CD4-positive, alpha-beta T cell (primary cell): ENCODE data around the gene S100A6. TPM values are rescaled to one million over a fixed set of nuclear protein-coding genes. Genes with fewer than 3 reads are reported as not detected.

Source experiments
- ATAC-seq: fragments of 200-7000 bp; cut with Tn5 transposase; one replicate; pipeline ENCODE4 v1.10.0; 2022; ENCODE audit warnings: mild to moderate bottlenecking; ENCODE audit not compliant: poor library complexity
- CTCF ChIA-PET: fragments of 350-600 bp; sonication (Branson Sonifier 250); formaldehyde crosslinking; loops from one replicate; lab custom pipeline; 2021; ENCODE audit warnings: antibody characterized with exemption, inconsistent platforms; lab: Charles Lee
- POLR2A ChIA-PET: fragments of 350-600 bp; sonication (Branson Sonifier 250); formaldehyde crosslinking; loops from one replicate; lab custom pipeline; 2021; ENCODE audit warnings: antibody characterized with exemption, inconsistent platforms; lab: Charles Lee
- DNase-seq, 14 experiments: peaks; one replicate each; pipeline ENCODE4 v3.0.0-alpha.2; 2013 to 2020; ENCODE audit warnings: mixed read lengths in 2 of 14
- H3K27ac ChIP-seq, 2 donors: one replicate each; pipeline versions ENCODE4 v1.5.1 to v1.7.0; 2013; ENCODE audit warnings: low read length in 2 of 2, low read depth in 1 of 2, mild to moderate bottlenecking in 1 of 2
- H3K27me3 ChIP-seq, 2 experiments: 1 replicate in 1 of 2; 2 replicates in 1 of 2; pipeline versions ENCODE4 v1.6.1 to v1.7.0; 2013; ENCODE audit warnings: low read length in 2 of 2, control low read depth in 1 of 2, mild to moderate bottlenecking in 1 of 2, moderate library complexity in 1 of 2; ENCODE audit not compliant: insufficient read depth in 2 of 2, control insufficient read depth in 1 of 2
- H3K36me3 ChIP-seq: one replicate; pipeline ENCODE4 v1.6.1; 2013; ENCODE audit warnings: low read length, control low read depth; ENCODE audit not compliant: insufficient read depth
- H3K4me1 ChIP-seq: one replicate; pipeline ENCODE4 v1.6.1; 2013; ENCODE audit warnings: low read length, control low read depth; ENCODE audit not compliant: insufficient read depth
- H3K4me3 ChIP-seq: one replicate; pipeline ENCODE4 v1.5.1; 2013; ENCODE audit warnings: mild to moderate bottlenecking, low read length, moderate library complexity
- H3K9me3 ChIP-seq, 2 experiments: 1 replicate in 1 of 2; 2 replicates in 1 of 2; pipeline versions ENCODE4 v1.6.1 to v1.7.0; 2013; ENCODE audit warnings: low read length in 2 of 2, mild to moderate bottlenecking in 2 of 2, control low read depth in 1 of 2, moderate library complexity in 1 of 2; ENCODE audit not compliant: control insufficient read depth in 1 of 2, insufficient read depth in 1 of 2
- H3K27ac Mint-ChIP-seq: one replicate; pipeline ENCODE4 v1.8.0; 2020; ENCODE audit warnings: mixed read lengths
- H3K27me3 Mint-ChIP-seq: one replicate; pipeline ENCODE4 v1.8.0; 2021; ENCODE audit warnings: mixed read lengths
- H3K36me3 Mint-ChIP-seq: one replicate; pipeline ENCODE4 v1.8.0; 2021; ENCODE audit warnings: low read depth, mixed read lengths
- H3K4me1 Mint-ChIP-seq: one replicate; pipeline ENCODE4 v1.8.0; 2021; ENCODE audit warnings: low read depth, mixed read lengths
- H3K4me3 Mint-ChIP-seq: one replicate; pipeline ENCODE4 v1.8.0; 2020; ENCODE audit warnings: mild to moderate bottlenecking, mixed read lengths
- H3K9me3 Mint-ChIP-seq: one replicate; pipeline ENCODE4 v1.8.0; 2020; ENCODE audit warnings: mixed read lengths
- CTCF ChIP-seq: fragments of 200-600 bp; IDR thresholded peaks from one replicate; pipeline ENCODE4 v1.8.0; 2022; ENCODE audit warnings: antibody characterized with exemption, mild to moderate bottlenecking
- intact Hi-C, 2 experiments: fragments of 100-400 bp; cut with DNase I in 1 of 2; cut with micrococcal nuclease in 1 of 2; formaldehyde crosslinking; loops; one replicate each; pipeline versions ENCODE4 v1.15.1 to v1.9.0; 2023 to 2025; cut with DNase I, micrococcal nuclease
- total RNA-seq, 174 experiments: library from RNA in 2 of 174; stranded (reverse) in 2 of 174; gene quantifications; one replicate each; pipeline ENCODE4 v1.2.3 and lab custom pipeline; 2021 to 2026

Gene S100A6
- total RNA-seq, 2 experiments from 2014 or later = 172 to 175 TPM

GRCh38 chr1:153487707-153488106 is 48.1 kb downstream of the S100A6 start:
- intact Hi-C loops = no loop called here
- H3K27me3 ChIP-seq = peaks cover 9 to 19% of the 10 kb centered on the region in 2 experiments
- H3K27ac Mint-ChIP-seq = no peak overlapping the region
- no peak for TF ChIP-seq CTCF
- H3K27ac ChIP-seq = no peak overlapping the region
- H3K36me3 Mint-ChIP-seq = no peaks in the 10 kb centered on the region
- DNase-seq = no peak
- H3K4me3 Mint-ChIP-seq = no peak overlapping the region
- no peaks in the 10 kb centered on the region for H3K36me3 ChIP-seq
- H3K4me1 Mint-ChIP-seq = no peaks in the 10 kb centered on the region
- no peaks in the 10 kb centered on the region for H3K4me1 ChIP-seq
- CTCF ChIA-PET = no interaction called here
- POLR2A ChIA-PET = no interaction called here
- H3K27me3 Mint-ChIP-seq = peaks cover 47% of the 10 kb centered on the region
- H3K9me3 ChIP-seq = no peaks in the 10 kb centered on the region
- no peak overlapping the region for H3K4me3 ChIP-seq
- H3K9me3 Mint-ChIP-seq = no peaks in the 10 kb centered on the region
- ATAC-seq = no peak

- no peaks in the 10 kb centered on the region for H3K9me3 Mint-ChIP-seq
- H3K4me1 Mint-ChIP-seq = no peaks in the 10 kb centered on the region
- H3K27ac Mint-ChIP-seq = no peak overlapping the region
- intact Hi-C loops = no loop called here
- ChIA-PET CTCF (no interaction called here), POLR2A (no interaction called here)
- DNase-seq (no peak), ATAC-seq (no peak)
- Histone ChIP-seq H3K27ac (no peak overlapping the region), H3K36me3 (no peaks in the 10 kb centered on the region), H3K4me3 (no peak overlapping the region), H3K27me3 (peaks cover 10 to 26% of the 10 kb centered on the region in 2 experiments), H3K4me1 (no peaks in the 10 kb centered on the region), H3K9me3 (no peaks in the 10 kb centered on the region)
- no peak overlapping the region for H3K4me3 Mint-ChIP-seq
- H3K36me3 Mint-ChIP-seq = no peaks in the 10 kb centered on the region
- no peak for TF ChIP-seq CTCF
- peaks cover 58% of the 10 kb centered on the region for H3K27me3 Mint-ChIP-seq
These were observed 49.9 kb downstream of the S100A6 start for GRCh38 chr1:153485863-153486262.

Other genes starting within 250 kb of the S100A6 start
- gene PGLYRP3, start 223.0 kb downstream of the S100A6 start, total RNA-seq = not detected
- not detected for gene PGLYRP4, start 187.2 kb downstream of the S100A6 start, total RNA-seq
- 10 to 100 TPM; 35.3 to 43.6 TPM for gene S100A9, start 178.1 kb downstream of the S100A6 start, total RNA-seq
- gene S100A12, start 160.4 kb downstream of the S100A6 start, total RNA-seq = 1 to 10 TPM; 4.0 to 5.5 TPM
- gene S100A8, start 144.9 kb downstream of the S100A6 start, total RNA-seq = 10 to 100 TPM; 21.0 to 23.8 TPM
- not detected for gene S100A7A, start 119.5 kb downstream of the S100A6 start, total RNA-seq
- gene S100A7, start 75.3 kb downstream of the S100A6 start, total RNA-seq = not detected
- gene S100A5, start 4.9 kb upstream of the S100A6 start, total RNA-seq = 1 to 10 TPM in 1 of 2 experiments, under 1 TPM in 1; 0.80 to 1.3 TPM
- 100 to 1,000 TPM; 297 to 299 TPM for gene S100A4, start 9.8 kb upstream of the S100A6 start, total RNA-seq
- not detected for gene S100A3, start 13.3 kb upstream of the S100A6 start, total RNA-seq
- not detected for gene S100A2, start 29.9 kb upstream of the S100A6 start, total RNA-seq
- gene S100A16, start 77.1 kb upstream of the S100A6 start, total RNA-seq = not detected
- not detected for gene S100A14, start 80.3 kb upstream of the S100A6 start, total RNA-seq
- 1 to 10 TPM; 2.1 to 2.8 TPM for gene S100A13, start 91.5 kb upstream of the S100A6 start, total RNA-seq
- not detected for gene S100A1, start 92.4 kb upstream of the S100A6 start, total RNA-seq
- 100 to 1,000 TPM in 1 of 2 experiments, 10 to 100 TPM in 1; 97.1 to 102 TPM for gene CHTOP, start 98.1 kb upstream of the S100A6 start, total RNA-seq
- 1 to 10 TPM; 7.2 to 7.3 TPM for gene SNAPIN, start 122.7 kb upstream of the S100A6 start, total RNA-seq
- 100 to 1,000 TPM; 140 to 147 TPM for gene ILF2, start 135.0 kb upstream of the S100A6 start, total RNA-seq
- not detected for gene NPR1, start 142.7 kb upstream of the S100A6 start, total RNA-seq
- 10 to 100 TPM; 24.9 to 27.4 TPM for gene INTS3, start 192.1 kb upstream of the S100A6 start, total RNA-seq
- gene SLC27A3, start 239.4 kb upstream of the S100A6 start, total RNA-seq = 1 to 10 TPM; 3.8 to 4.4 TPM